NT2/D1 (cell line): ENCODE data around the gene OLR1.

Experiments used
- DNase-seq: peaks from one replicate; pipeline ENCODE4 v3.0.0-alpha.2; 2011; ENCODE audit warnings: low read depth, low spot score
- H3K27me3 ChIP-seq: 2 replicates; pipeline ENCODE4 v1.6.0; 2011; ENCODE audit warnings: mild to moderate bottlenecking; ENCODE audit not compliant: insufficient read length, insufficient read depth
- H3K36me3 ChIP-seq: 2 replicates; pipeline ENCODE4 v1.6.1; 2011; ENCODE audit warnings: mild to moderate bottlenecking, low read length, mixed read lengths; ENCODE audit not compliant: insufficient read depth, insufficient read length
- H3K4me1 ChIP-seq: 2 replicates; pipeline ENCODE4 v1.5.1; 2011; ENCODE audit not compliant: insufficient read depth, insufficient read length
- H3K4me3 ChIP-seq: 2 replicates; pipeline ENCODE4 v1.5.1; 2011; ENCODE audit warnings: low read depth; ENCODE audit not compliant: insufficient read length
- H3K9ac ChIP-seq: 2 replicates; pipeline ENCODE4 v1.6.0; 2011; ENCODE audit warnings: low read depth; ENCODE audit not compliant: insufficient read length
- H3K9me3 ChIP-seq: 2 replicates; pipeline ENCODE4 v1.5.1; 2011; ENCODE audit warnings: mild to moderate bottlenecking, low read length; ENCODE audit not compliant: insufficient read depth
- SUZ12 ChIP-seq: IDR thresholded peaks from 2 replicates; pipeline ENCODE4 v1.6.1; 2011; ENCODE audit not compliant: insufficient read length, insufficient read depth; ENCODE audit errors: extremely low read depth
- YY1 ChIP-seq: IDR thresholded peaks from 2 replicates; pipeline ENCODE4 v1.6.1; 2011; ENCODE audit not compliant: insufficient read length, insufficient read depth
- ZNF274 ChIP-seq: IDR thresholded peaks from 2 replicates; pipeline ENCODE4 v1.6.1; 2011; ENCODE audit warnings: mild to moderate bottlenecking, low read depth, low read length

Gene OLR1

DNA sequence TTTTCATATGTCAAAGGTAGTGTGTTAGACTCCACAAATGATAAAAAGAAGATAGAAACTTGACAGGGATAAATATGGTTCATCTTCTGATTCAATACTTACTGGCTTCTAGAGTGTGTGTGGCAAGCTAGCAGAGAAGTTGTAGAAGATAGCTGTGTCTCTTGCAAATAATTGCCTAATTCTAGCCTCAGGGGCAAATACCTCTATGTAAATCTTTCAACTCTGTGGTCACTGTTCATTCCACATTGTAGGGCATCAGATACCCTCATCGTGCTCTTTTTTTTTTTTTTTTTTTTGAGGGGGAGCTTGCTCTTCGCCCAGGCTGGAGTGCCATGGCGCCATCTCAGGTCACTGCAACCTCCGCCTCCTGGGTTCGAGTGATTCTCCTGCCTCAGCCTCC is 1.7 kb downstream of the OLR1 start:
- Histone ChIP-seq H3K27me3 (no peaks in the 10 kb centered on the region), H3K4me1 (no peaks in the 10 kb centered on the region), H3K9ac (no peak overlapping the region), H3K4me3 (no peak overlapping the region), H3K9me3 (no peaks in the 10 kb centered on the region), H3K36me3 (no peaks in the 10 kb centered on the region)
- TF ChIP-seq ZNF274 (no peak), SUZ12 (no peak), YY1 (no peak)
- no peak for DNase-seq

- Histone ChIP-seq H3K36me3 (no peaks in the 10 kb centered on the region), H3K27me3 (no peaks in the 10 kb centered on the region), H3K9me3 (no peaks in the 10 kb centered on the region), H3K4me3 (no peak overlapping the region), H3K4me1 (no peaks in the 10 kb centered on the region), H3K9ac (no peak overlapping the region)
- no peak for DNase-seq
- no peak for TF ChIP-seq SUZ12
- TF ChIP-seq YY1 = no peak
- no peak for TF ChIP-seq ZNF274
These were observed 2.8 kb downstream of the OLR1 start for GRCh38 chr12:10169104-10169503.

DNA sequence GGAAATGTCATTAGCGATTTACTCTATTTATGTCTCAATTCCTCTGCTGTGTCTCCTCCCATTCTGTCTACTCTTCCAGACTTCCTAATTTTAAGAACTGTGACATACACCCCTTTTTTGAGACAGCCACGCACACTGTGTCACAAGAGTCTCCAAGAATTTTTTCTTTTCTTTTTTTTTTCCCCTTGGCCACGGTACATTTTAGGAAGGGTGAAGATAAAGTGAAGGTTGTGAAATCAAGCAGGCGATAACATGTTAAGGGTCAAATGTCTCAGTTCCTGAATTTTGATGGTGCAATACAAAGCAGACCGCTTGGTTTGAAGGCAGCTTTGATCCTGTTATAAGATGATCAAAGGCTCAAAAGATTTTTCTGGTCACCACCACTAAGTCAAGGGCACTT is 4.3 kb downstream of the OLR1 start:
- Histone ChIP-seq H3K9me3 (no peaks in the 10 kb centered on the region), H3K9ac (no peak overlapping the region), H3K4me3 (no peak overlapping the region), H3K27me3 (no peaks in the 10 kb centered on the region), H3K4me1 (no peaks in the 10 kb centered on the region), H3K36me3 (no peaks in the 10 kb centered on the region)
- TF ChIP-seq YY1 (no peak), SUZ12 (no peak), ZNF274 (no peak)
- no peak for DNase-seq

DNA sequence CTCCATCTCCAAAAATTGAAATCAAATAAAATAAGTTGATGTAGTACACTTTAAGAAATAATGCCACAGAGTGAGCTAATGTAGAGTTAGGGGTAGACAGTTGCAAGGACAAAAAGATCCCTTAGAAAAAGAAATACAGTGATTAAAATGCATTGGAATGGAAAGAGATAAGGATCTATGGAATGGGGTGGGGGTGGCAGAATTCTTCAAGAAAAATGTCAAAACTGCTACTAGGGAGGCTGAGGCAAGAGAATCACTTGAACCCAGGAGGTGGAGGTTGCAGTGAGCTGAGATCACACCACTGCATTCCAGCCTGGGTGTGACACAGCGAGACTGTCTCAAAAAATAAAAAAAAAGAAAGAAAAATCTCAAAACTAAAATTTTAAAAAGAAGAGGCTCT is 6.5 kb downstream of the OLR1 start:
- TF ChIP-seq ZNF274 (no peak), YY1 (no peak), SUZ12 (no peak)
- Histone ChIP-seq H3K36me3 (no peaks in the 10 kb centered on the region), H3K4me1 (no peaks in the 10 kb centered on the region), H3K4me3 (no peak overlapping the region), H3K27me3 (no peaks in the 10 kb centered on the region), H3K9me3 (no peaks in the 10 kb centered on the region), H3K9ac (no peak overlapping the region)
- no peak for DNase-seq

DNA sequence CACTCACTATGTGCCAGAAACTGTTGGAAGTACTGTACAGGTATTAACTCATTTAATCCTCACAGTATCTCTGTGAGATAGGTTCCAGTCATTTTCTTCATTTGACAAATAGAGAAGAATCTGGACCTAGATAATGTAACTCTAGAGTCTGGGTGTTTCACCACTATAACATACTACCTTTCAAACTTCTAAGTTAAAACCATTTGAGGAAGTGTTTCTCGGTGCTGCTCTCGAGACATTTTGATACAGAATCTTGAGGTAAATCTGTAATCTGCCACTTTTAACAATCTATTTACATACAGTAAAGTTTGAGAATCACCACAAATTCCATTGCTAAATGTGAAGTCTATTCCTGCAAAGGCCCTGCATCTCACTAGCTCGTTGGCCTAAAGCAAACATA is 8.8 kb downstream of the OLR1 start:
- DNase-seq = no peak
- Histone ChIP-seq H3K9ac (no peak overlapping the region), H3K36me3 (no peaks in the 10 kb centered on the region), H3K9me3 (no peaks in the 10 kb centered on the region), H3K27me3 (no peaks in the 10 kb centered on the region), H3K4me1 (no peaks in the 10 kb centered on the region), H3K4me3 (no peak overlapping the region)
- TF ChIP-seq SUZ12 (no peak), YY1 (no peak), ZNF274 (no peak)

DNA sequence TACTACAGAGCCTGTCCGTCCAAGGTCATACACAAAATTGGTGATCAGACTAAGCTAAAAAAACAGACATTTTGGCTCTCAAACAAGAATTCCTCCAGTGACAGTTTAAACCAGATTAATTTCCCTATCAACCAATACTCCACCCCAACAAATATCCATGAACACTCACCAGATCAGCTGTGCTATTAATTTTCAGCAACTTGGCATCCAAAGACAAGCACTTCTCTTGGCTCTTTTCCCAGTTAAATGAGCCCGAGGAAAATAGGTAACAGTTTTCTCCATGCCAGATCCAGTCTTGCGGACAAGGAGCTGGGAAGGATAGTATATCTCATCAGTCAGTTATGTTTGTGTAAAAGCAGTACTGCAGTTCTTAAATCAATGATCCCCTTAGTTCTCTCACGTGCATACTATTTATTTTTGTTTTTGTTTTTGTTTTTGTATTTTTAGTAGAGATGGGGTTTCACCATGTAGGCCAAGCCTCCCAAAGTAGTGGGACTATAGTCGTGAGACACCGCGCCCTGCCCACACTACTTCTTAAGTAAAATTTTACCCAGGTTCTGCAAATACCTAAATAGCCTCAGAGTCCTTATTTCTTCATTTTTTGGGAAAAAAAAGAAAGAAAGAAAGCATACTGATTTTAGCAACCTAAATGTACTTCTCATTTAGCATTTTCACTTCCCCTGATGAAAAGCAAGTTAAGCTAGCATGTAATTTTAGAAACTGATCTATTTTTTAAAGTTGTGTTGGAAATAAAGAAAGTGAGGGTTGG is 11.1 kb downstream of the OLR1 start:
- Histone ChIP-seq H3K36me3 (no peaks in the 10 kb centered on the region), H3K27me3 (no peaks in the 10 kb centered on the region), H3K4me3 (no peak overlapping the region), H3K4me1 (no peaks in the 10 kb centered on the region), H3K9me3 (no peaks in the 10 kb centered on the region), H3K9ac (no peak overlapping the region)
- no peak for TF ChIP-seq SUZ12
- no peak for TF ChIP-seq ZNF274
- no peak for TF ChIP-seq YY1
- no peak for DNase-seq

- no peak overlapping the region for H3K9ac ChIP-seq
- H3K9me3 ChIP-seq = no peaks in the 10 kb centered on the region
- DNase-seq = no peak
- H3K4me3 ChIP-seq = no peak overlapping the region
- H3K36me3 ChIP-seq = no peaks in the 10 kb centered on the region
- H3K27me3 ChIP-seq = no peaks in the 10 kb centered on the region
- TF ChIP-seq ZNF274 (no peak), SUZ12 (no peak), YY1 (no peak)
- no peaks in the 10 kb centered on the region for H3K4me1 ChIP-seq
These were observed 12.7 kb downstream of the OLR1 start for GRCh38 chr12:10159280-10159679.

DNA sequence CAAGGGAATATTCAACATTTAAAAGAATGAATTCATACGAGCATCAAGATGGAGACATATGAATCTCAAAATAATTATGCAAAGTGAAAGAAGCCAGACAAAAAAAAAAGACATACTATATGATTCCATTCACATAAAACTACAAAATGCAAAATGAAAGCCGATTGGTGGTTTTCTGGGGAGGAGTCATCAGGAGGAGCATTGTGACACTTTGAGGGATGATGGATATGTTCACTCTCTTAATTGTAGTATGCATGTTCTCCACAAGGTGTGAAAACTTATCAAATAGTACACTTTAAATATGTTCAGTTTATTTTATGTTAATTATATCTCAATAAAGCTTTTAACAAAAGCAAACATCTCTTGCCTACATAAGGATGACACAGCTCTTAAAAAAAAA is 13.5 kb downstream of the OLR1 start:
- Histone ChIP-seq H3K9me3 (no peaks in the 10 kb centered on the region), H3K9ac (no peak overlapping the region), H3K4me1 (no peaks in the 10 kb centered on the region), H3K36me3 (no peaks in the 10 kb centered on the region), H3K4me3 (no peak overlapping the region), H3K27me3 (no peaks in the 10 kb centered on the region)
- no peak for TF ChIP-seq SUZ12
- no peak for TF ChIP-seq ZNF274
- TF ChIP-seq YY1 = no peak
- no peak for DNase-seq
